Gastrocnemius medialis (tissue), 4 donors: ENCODE results near the gene DCBLD1.

Experiments used
- CTCF ChIP-seq, 5 experiments: fragments of 450-650 bp in 3 of 5; fragments of 200-600 bp in 2 of 5; sonication (generic) in 2 of 5; IDR thresholded peaks in 4 of 5; conservative IDR thresholded peaks in 1 of 5; 1 replicate in 4 of 5; 2 replicates in 1 of 5; pipeline ENCODE4 v1.5.1; 2016 to 2019; ENCODE audit warnings: antibody characterized with exemption in 5 of 5, mild to moderate bottlenecking in 3 of 5, moderate library complexity in 3 of 5
- POLR2A ChIP-seq, 2 donors: fragments of 450-650 bp; IDR thresholded peaks; one replicate each; pipeline ENCODE4 v1.6.1; 2017; ENCODE audit warnings: antibody characterized with exemption in 2 of 2, mild to moderate bottlenecking in 2 of 2, moderate library complexity in 2 of 2

DNA sequence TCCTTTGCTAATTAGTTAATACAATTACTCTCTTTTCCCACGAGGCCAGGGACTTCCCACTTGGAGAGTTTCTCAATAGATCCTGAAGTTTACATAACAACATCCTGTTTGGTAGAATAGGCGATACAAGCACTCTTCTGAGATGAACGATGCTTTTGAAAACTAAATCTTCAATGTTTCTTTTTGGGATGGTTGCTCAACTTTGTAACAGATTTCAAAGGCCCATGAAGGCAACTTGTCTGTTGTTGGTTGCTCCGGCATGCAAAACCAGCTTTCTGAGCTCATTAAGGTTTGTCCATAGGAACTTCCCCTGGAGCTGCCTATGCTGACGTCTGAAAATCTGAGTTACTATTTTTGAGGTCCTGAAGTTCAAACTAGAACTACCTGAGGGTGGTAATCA lies 30.8 kb upstream of the DCBLD1 start:
- TF ChIP-seq CTCF (IDR thresholded peaks at IDR 0.05 in 4 of 5, conservative IDR thresholded peaks at IDR 0.05 in 1 of 5) (no peak), POLR2A (IDR thresholded peaks at IDR 0.05) (no peak)
